ENCODE measurements around the gene ACYP2. TPM values are rescaled to one million over a fixed set of nuclear protein-coding genes. Genes with fewer than 3 reads are reported as not detected.

ACYP2 gene
- total RNA-seq, 4 donors from 2014 or later = 12.8 to 40.5 (median 16.9) TPM

- H3K36me3 ChIP-seq = no peaks in the 10 kb centered on the region
- no peak overlapping the region for H3K4me3 ChIP-seq
- H3K27me3 ChIP-seq = no peaks in the 10 kb centered on the region
- H3K9me3 ChIP-seq = no peaks in the 10 kb centered on the region
- no peak overlapping the region for H3K27ac ChIP-seq
- H3K4me1 ChIP-seq = no peaks in the 10 kb centered on the region
- WGBS, 2 donors (ENCODE audit: low coverage in 1 of 2) = 79 to 85% methylated on average over 3 to 6 of the region's 6 CpGs
- no peak for ATAC-seq
- TF ChIP-seq CTCF (IDR thresholded peaks at IDR 0.05) (no peak), POLR2A (IDR thresholded peaks at IDR 0.05) (no peak), EP300 (IDR thresholded peaks at IDR 0.05) (no peak), POLR2AphosphoS5 (IDR thresholded peaks at IDR 0.05) (no peak)
These were observed 156.6 kb downstream of the ACYP2 start for GRCh38 chr2:54271843-54272627.

- no peaks in the 10 kb centered on the region for H3K36me3 ChIP-seq
- no peak for TF ChIP-seq POLR2A (IDR thresholded peaks at IDR 0.05)
- TF ChIP-seq CTCF (IDR thresholded peaks at IDR 0.05) = no peak
- no peak for TF ChIP-seq POLR2AphosphoS5 (IDR thresholded peaks at IDR 0.05)
- TF ChIP-seq EP300 (IDR thresholded peaks at IDR 0.05) = no peak
- H3K9me3 ChIP-seq = no peaks in the 10 kb centered on the region
- ATAC-seq = no peak
- H3K27ac ChIP-seq = no peak overlapping the region
- no peak overlapping the region for H3K4me3 ChIP-seq
- no peaks in the 10 kb centered on the region for H3K27me3 ChIP-seq
- H3K4me1 ChIP-seq = no peaks in the 10 kb centered on the region
- WGBS, 2 donors (ENCODE audit: low coverage in 1 of 2) = 71 to 74% methylated on average over 1 of the region's 1 CpG
These were observed 159.4 kb downstream of the ACYP2 start for GRCh38 chr2:54274781-54275242.

GRCh38 chr2:54275541-54275940, 160.1 kb downstream of the ACYP2 start:
- Histone ChIP-seq H3K36me3 (no peaks in the 10 kb centered on the region), H3K27ac (no peak overlapping the region), H3K27me3 (no peaks in the 10 kb centered on the region), H3K4me1 (no peaks in the 10 kb centered on the region), H3K9me3 (no peaks in the 10 kb centered on the region), H3K4me3 (no peak overlapping the region)
- WGBS, 2 donors (ENCODE audit: low coverage in 1 of 2) = 59 to 100% methylated on average over 2 of the region's 2 CpGs
- ATAC-seq = no peak
- TF ChIP-seq EP300 (IDR thresholded peaks at IDR 0.05) = no peak
- no peak for TF ChIP-seq POLR2A (IDR thresholded peaks at IDR 0.05)
- TF ChIP-seq CTCF (IDR thresholded peaks at IDR 0.05) = no peak
- TF ChIP-seq POLR2AphosphoS5 (IDR thresholded peaks at IDR 0.05) = no peak

GRCh38 chr2:54279385-54279784, 164.0 kb downstream of the ACYP2 start:
- no peak for TF ChIP-seq EP300 (IDR thresholded peaks at IDR 0.05)
- no peak for TF ChIP-seq POLR2AphosphoS5 (IDR thresholded peaks at IDR 0.05)
- TF ChIP-seq CTCF (IDR thresholded peaks at IDR 0.05) = no peak
- TF ChIP-seq POLR2A (IDR thresholded peaks at IDR 0.05) = no peak
- Histone ChIP-seq H3K27me3 (no peaks in the 10 kb centered on the region), H3K36me3 (no peaks in the 10 kb centered on the region), H3K9me3 (no peaks in the 10 kb centered on the region), H3K4me1 (no peaks in the 10 kb centered on the region), H3K4me3 (no peak overlapping the region), H3K27ac (no peak overlapping the region)
- 83 to 84% methylated on average over 1 to 2 of the region's 2 CpGs for WGBS, 2 donors (ENCODE audit: low coverage in 1 of 2)
- ATAC-seq = no peak

- TF ChIP-seq CTCF (IDR thresholded peaks at IDR 0.05) (no peak), EP300 (IDR thresholded peaks at IDR 0.05) (no peak), POLR2A (IDR thresholded peaks at IDR 0.05) (no peak), POLR2AphosphoS5 (IDR thresholded peaks at IDR 0.05) (no peak)
- Histone ChIP-seq H3K4me3 (no peak overlapping the region), H3K9me3 (no peaks in the 10 kb centered on the region), H3K36me3 (no peaks in the 10 kb centered on the region), H3K4me1 (no peaks in the 10 kb centered on the region), H3K27ac (no peak overlapping the region), H3K27me3 (no peaks in the 10 kb centered on the region)
- 71 to 92% methylated on average over 1 to 2 of the region's 3 CpGs for WGBS, 2 donors (ENCODE audit: low coverage in 1 of 2)
- ATAC-seq = no peak
These were observed 169.4 kb downstream of the ACYP2 start for GRCh38 chr2:54284826-54285225.
